HepG2 (cell line): ENCODE data around the gene PLEKHB2. TPM values are rescaled to one million over a fixed set of nuclear protein-coding genes. Genes with fewer than 3 reads are reported as not detected.

Experiments
- ATAC-seq: fragments of 200-7000 bp; cut with Tn5 transposase; 3 replicates; pipeline ENCODE4 v1.9.1; 2020; ENCODE audit warnings: mild to moderate bottlenecking, moderate library complexity
- BruUV-seq: library from RNA; stranded (reverse); fragments of 400-500 nt; replicated peaks from 2 replicates; lab custom pipeline; 2021; lab: Mats Ljungman, UMichigan
- CTCF ChIA-PET: fragments of 300-600 bp; formaldehyde crosslinking; extraction: SDS; loops from one replicate; lab custom pipeline; 2021; ENCODE audit warnings: low total read pairs, inconsistent platforms, low intra/inter-chr PET ratio; lab: Yijun Ruan, JAX
- POLR2A ChIA-PET: fragments of 350-600 bp; sonication (Branson Sonifier 250); formaldehyde crosslinking; loops from one replicate; lab custom pipeline; 2020; ENCODE audit warnings: antibody characterized with exemption, inconsistent platforms; lab: Yijun Ruan, JAX
- DNase-seq: peaks from one replicate; pipeline ENCODE4 v3.0.0-alpha.2; 2015; ENCODE audit warnings: low spot score
- FAIRE-seq: peaks from 3 replicates; lab custom pipeline; 2011; peaks lifted over from hg19 to GRCh38; lab: Jason Lieb, UNC
- H2AFZ ChIP-seq: one replicate; pipeline ENCODE4 v1.6.1; 2011; ENCODE audit warnings: low read length, inconsistent platforms
- H3K27ac ChIP-seq: fragments of 300-600 bp; 3 replicates; pipeline ENCODE4 v1.8.0; 2011; ENCODE audit warnings: mixed run types, mild to moderate bottlenecking, mixed read lengths, low read length, inconsistent platforms; ENCODE audit not compliant: insufficient read depth; ENCODE audit errors: extremely low read length
- H3K27me3 ChIP-seq, 2 experiments: fragments of 200-600 bp in 1 of 2; 2 replicates in 1 of 2; 3 replicates in 1 of 2; pipeline versions ENCODE4 v1.6.0 to v1.8.0; 2011; ENCODE audit warnings: low read length in 2 of 2, mild to moderate bottlenecking in 2 of 2, moderate library complexity in 2 of 2, inconsistent platforms in 1 of 2; ENCODE audit not compliant: insufficient read depth in 2 of 2, control insufficient read depth in 1 of 2
- H3K36me3 ChIP-seq, 2 experiments: fragments of 200-600 bp in 1 of 2; replicated peaks in 1 of 2; 2 replicates in 1 of 2; 3 replicates in 1 of 2; pipeline versions ENCODE4 v1.5.1 to v1.8.0; 2011; ENCODE audit warnings: low read length in 2 of 2, inconsistent platforms in 1 of 2; ENCODE audit not compliant: insufficient read depth in 2 of 2, control insufficient read depth in 1 of 2
- H3K4me1 ChIP-seq: 2 replicates; pipeline ENCODE4 v1.5.1; 2012; ENCODE audit warnings: low read length, inconsistent platforms; ENCODE audit not compliant: insufficient read depth
- H3K4me2 ChIP-seq: 2 replicates; pipeline ENCODE4 v1.6.0; 2011; ENCODE audit warnings: low read depth, low read length, inconsistent platforms
- H3K4me3 ChIP-seq, 3 experiments: fragments of 200-600 bp in 1 of 3; sonication (generic), shearing (Covaris generic) in 1 of 3; replicated peaks in 1 of 3; 2 replicates each; pipeline ENCODE4 v1.5.1; 2011 to 2016; ENCODE audit warnings: low read length in 3 of 3, inconsistent platforms in 2 of 3, low read depth in 2 of 3, mild to moderate bottlenecking in 2 of 3, control low read depth in 1 of 3, mixed read lengths in 1 of 3; ENCODE audit not compliant: insufficient read depth in 1 of 3
- H3K79me2 ChIP-seq: one replicate; pipeline ENCODE4 v1.6.1; 2011; ENCODE audit warnings: low read length, inconsistent platforms; ENCODE audit not compliant: insufficient read depth
- H3K9ac ChIP-seq: 2 replicates; pipeline ENCODE4 v1.6.0; 2011; ENCODE audit warnings: mild to moderate bottlenecking, low read depth, low read length, inconsistent platforms; ENCODE audit not compliant: insufficient read depth
- H3K9me3 ChIP-seq: 2 replicates; pipeline ENCODE4 v1.5.1; 2012; ENCODE audit warnings: mild to moderate bottlenecking, low read length
- H4K20me1 ChIP-seq: 2 replicates; pipeline ENCODE4 v1.6.0; 2011; ENCODE audit warnings: inconsistent platforms, mild to moderate bottlenecking, low read length, moderate library complexity; ENCODE audit not compliant: insufficient read depth
- ATF4 ChIP-seq, 2 experiments: fragments of 450-650 bp in 1 of 2; sonication (generic) in 1 of 2; formaldehyde crosslinking; IDR thresholded peaks; 2 replicates each; pipeline versions ENCODE4 v1.5.0 to v1.8.0; 2020 to 2022; ENCODE audit warnings: mild to moderate bottlenecking in 1 of 2, missing genetic modification reagents in 1 of 2
- CTCF ChIP-seq: sonication (generic); formaldehyde crosslinking; IDR thresholded peaks from 2 replicates; pipeline ENCODE4 v1.5.0; 2020; ENCODE audit warnings: mild to moderate bottlenecking, missing genetic modification reagents, moderate library complexity
- GABPB1 ChIP-seq: IDR thresholded peaks from 2 replicates; pipeline ENCODE4 v1.6.1; 2016; ENCODE audit warnings: mild to moderate bottlenecking, missing genetic modification reagents, moderate library complexity, missing compliant biosample characterization
- MAFK ChIP-seq, 2 experiments: IDR thresholded peaks in 1 of 2; conservative IDR thresholded peaks in 1 of 2; 2 replicates each; pipeline ENCODE4 v1.6.1; 2011; ENCODE audit warnings: improper control_type of control experiment in 2 of 2, low read length in 2 of 2
- SMARCC2 ChIP-seq: fragments of 450-650 bp; IDR thresholded peaks from 2 replicates; pipeline ENCODE4 v1.6.1; 2017; ENCODE audit warnings: antibody characterized with exemption, mild to moderate bottlenecking
- ZNF333 ChIP-seq: sonication (generic); formaldehyde crosslinking; IDR thresholded peaks from 2 replicates; pipeline ENCODE4 v1.4.0; 2020; ENCODE audit warnings: mild to moderate bottlenecking, missing genetic modification reagents, borderline replicate concordance
- ZNF501 ChIP-seq: sonication (generic); formaldehyde crosslinking; IDR thresholded peaks from 2 replicates; pipeline ENCODE4 v1.5.1; 2020; ENCODE audit warnings: mild to moderate bottlenecking, moderate library complexity, missing genetic modification reagents
- WGBS: methylation state at CpG from one replicate; pipeline ENCODE4 v1.1.6; 2017; ENCODE audit warnings: low lambda C conversion rate; 5-methylcytosine and 5-hydroxymethylcytosine counted together
- in situ Hi-C: cut with HindIII; loops from 2 replicates; pipeline ENCODE4 v1.10.0; 2017; ENCODE audit warnings: low pct_unique_long_range_greater_than_20kb; ENCODE audit not compliant: extremely low pct_ligation_motif_present
- intact Hi-C: fragments of 100-400 bp; cut with micrococcal nuclease; formaldehyde crosslinking; loops from one replicate; pipeline ENCODE4 v1.10.0; 2022; ENCODE audit not compliant: unreplicated experiment
- polyA plus RNA-seq, 8 experiments: library from polyadenylated mRNA; depleted of rRNA in 3 of 8; stranded (reverse) in 7 of 8; unstranded in 1 of 8; fragments of >200 nt; fragmentation: Illumina TruSeq in 4 of 8; extraction: Trizol in 4 of 8; gene quantifications; 2 replicates each; pipeline versions ENCODE4 v1.2.1 to v1.2.3, GENCODE V29; 2011 to 2016; ENCODE audit warnings: low read depth in 4 of 8, missing spikeins in 1 of 8, mixed read lengths in 1 of 8; ENCODE audit not compliant: insufficient read depth in 1 of 8
- total RNA-seq, 5 experiments: library from RNA; depleted of rRNA; stranded (reverse); fragments of >200 nt; fragmentation: Illumina TruSeq; extraction: Trizol; gene quantifications; 2 replicates each; pipeline ENCODE4 v1.2.3, GENCODE V29; 2016; ENCODE audit warnings: low read depth in 1 of 5

PLEKHB2 gene
- total and polyA plus RNA-seq, 2 of the 13 experiments (the other 11 are each of a cell fraction or from before 2014, with no cell fraction given), result 73.0 to 78.9 TPM

- in situ Hi-C loops (loop anchor here (25.0 kb wide), 1 partner anchor 510 kb away; no protein-coding TSS in a partner anchor), intact Hi-C loops (loop anchor here (10.0 kb wide), 3 partner anchors 343 to 993 kb away; partner anchors contain the start of gene MZT2A)
- Histone ChIP-seq H3K27ac (no peak overlapping the region), H4K20me1 (peaks cover 7% of the 10 kb centered on the region; the same call in 1 of the 2 replicates), H3K4me3 (no peak overlapping the region), H3K4me2 (no peak overlapping the region), H3K36me3 (peaks cover 9 to 31% of the 10 kb centered on the region in 2 experiments), H3K27me3 (peaks cover 0 to 12% of the 10 kb centered on the region in 2 experiments; a peak in 1 of 5 replicates), H3K9me3 (no peaks in the 10 kb centered on the region), H3K9ac (no peak overlapping the region), H3K79me2 (no peaks in the 10 kb centered on the region), H3K4me1 (peaks cover 30% of the 10 kb centered on the region), H2AFZ (no peak overlapping the region)
- DNase-seq, result no peak
- ATAC-seq, result no peak
- 0 out of 2 replicates have a peak, but pooled peaks have one; percentile 5 for TF ChIP-seq GABPB1 (CRISPR knock-in tag)
- TF ChIP-seq MAFK (conservative IDR thresholded peaks at IDR 0.05 in 1 of 2, IDR thresholded peaks at IDR 0.05 in 1 of 2; ENCODE audit: low read length in 2 of 2), result 0 out of 4 replicates have a peak, but pooled peaks of 1 of the 2 experiments have one; percentile 14
- TF ChIP-seq ATF4 (CRISPR knock-in tag; IDR thresholded peaks at IDR 0.05), result no peak
- peak; percentile 1; the same call in 1 of the 2 replicates for TF ChIP-seq CTCF (CRISPR knock-in tag)
- TF ChIP-seq SMARCC2, result no peak
- 0 out of 2 replicates have a peak, but pooled peaks have one; percentile 21 for TF ChIP-seq ZNF333 (CRISPR knock-in tag)
- TF ChIP-seq ZNF501 (CRISPR knock-in tag), result no peak
- FAIRE-seq, result no peak
- BruUV-seq, result no TSS peak
- WGBS, result 67% methylated on average over 7 of the region's 7 CpGs
- ChIA-PET POLR2A (interaction anchor here (0.6 to 0.7 kb wide), 2 partner anchors 59 to 545 kb away, joined by 3 to 6 read pairs; partner anchors contain the start of gene FAM168B), CTCF (no interaction called here)
Measured at GRCh38 chr2:131152074-131152473, 46.9 kb downstream of the PLEKHB2 start.
